Trophoblast cell (in vitro differentiated cells and primary cell): Measurements from ENCODE around the gene POLD2.

Source experiments
- DNase-seq, 2 donors: peaks; one replicate each; pipeline ENCODE4 v3.0.0-alpha.2; 2016
- H2AFZ ChIP-seq: 2 replicates; pipeline ENCODE4 v1.6.1; 2013; ENCODE audit warnings: low read length, moderate library complexity, mild to moderate bottlenecking; ENCODE audit not compliant: insufficient read depth, poor library complexity
- H2AK5ac ChIP-seq: 2 replicates; pipeline ENCODE4 v1.6.1; 2013; ENCODE audit warnings: mild to moderate bottlenecking, low read length
- H2BK120ac ChIP-seq: 2 replicates; pipeline ENCODE4 v1.6.1; 2013; ENCODE audit warnings: low read length, mild to moderate bottlenecking, moderate library complexity; ENCODE audit not compliant: insufficient read depth, poor library complexity
- H2BK12ac ChIP-seq: 2 replicates; pipeline ENCODE4 v1.6.1; 2013; ENCODE audit warnings: mild to moderate bottlenecking, low read length, moderate library complexity
- H2BK5ac ChIP-seq: 2 replicates; pipeline ENCODE4 v1.6.1; 2013; ENCODE audit warnings: low read length, low read depth, moderate library complexity, mild to moderate bottlenecking; ENCODE audit not compliant: poor library complexity
- H3K14ac ChIP-seq: 2 replicates; pipeline ENCODE4 v1.6.1; 2013; ENCODE audit warnings: mild to moderate bottlenecking, low read length
- H3K18ac ChIP-seq: 2 replicates; pipeline ENCODE4 v1.6.1; 2013; ENCODE audit warnings: mild to moderate bottlenecking, low read length
- H3K23ac ChIP-seq: 2 replicates; pipeline ENCODE4 v1.6.1; 2013; ENCODE audit warnings: low read length
- H3K27ac ChIP-seq: 2 replicates; pipeline ENCODE4 v1.5.1; 2013; ENCODE audit warnings: low read depth, mild to moderate bottlenecking, inconsistent platforms, low read length, moderate library complexity
- H3K27me3 ChIP-seq: 2 replicates; pipeline ENCODE4 v1.6.1; 2013; ENCODE audit warnings: inconsistent platforms, mild to moderate bottlenecking, low read length, moderate library complexity; ENCODE audit not compliant: insufficient read depth
- H3K36me3 ChIP-seq, 2 experiments: 1 replicate in 1 of 2; 2 replicates in 1 of 2; pipeline ENCODE4 v1.6.1; 2013; ENCODE audit warnings: low read length in 2 of 2, mild to moderate bottlenecking in 2 of 2, moderate library complexity in 1 of 2; ENCODE audit not compliant: insufficient read depth in 2 of 2, control insufficient read depth in 1 of 2
- H3K4ac ChIP-seq: 2 replicates; pipeline ENCODE4 v1.6.1; 2013; ENCODE audit warnings: low read depth, mild to moderate bottlenecking, low read length, moderate library complexity
- H3K4me1 ChIP-seq, 2 experiments: 1 replicate in 1 of 2; 2 replicates in 1 of 2; pipeline ENCODE4 v1.6.1; 2013; ENCODE audit warnings: low read length in 2 of 2, mild to moderate bottlenecking in 2 of 2, moderate library complexity in 1 of 2; ENCODE audit not compliant: insufficient read depth in 2 of 2, control insufficient read depth in 1 of 2
- H3K4me2 ChIP-seq: 2 replicates; pipeline ENCODE4 v1.6.1; 2013; ENCODE audit warnings: inconsistent platforms, mild to moderate bottlenecking, low read length, moderate library complexity
- H3K4me3 ChIP-seq: 2 replicates; pipeline ENCODE4 v1.5.1; 2013; ENCODE audit warnings: mild to moderate bottlenecking, low read depth, low read length, inconsistent platforms
- H3K79me1 ChIP-seq: one replicate; pipeline ENCODE4 v1.6.1; 2013; ENCODE audit warnings: low read length
- H3K79me2 ChIP-seq: 2 replicates; pipeline ENCODE4 v1.6.1; 2013; ENCODE audit warnings: low read length, mild to moderate bottlenecking; ENCODE audit not compliant: control insufficient read depth, insufficient read depth, poor library complexity
- H3K9ac ChIP-seq: 2 replicates; pipeline ENCODE4 v1.6.1; 2013; ENCODE audit warnings: mild to moderate bottlenecking, low read length
- H3K9me3 ChIP-seq: 2 replicates; pipeline ENCODE4 v1.6.1; 2013; ENCODE audit warnings: low read depth, mild to moderate bottlenecking, control low read depth, inconsistent platforms, low read length; ENCODE audit not compliant: insufficient read depth
- H4K12ac ChIP-seq: 2 replicates; pipeline ENCODE4 v1.6.1; 2013; ENCODE audit warnings: low read depth, mild to moderate bottlenecking, low read length, moderate library complexity
- H4K8ac ChIP-seq: 2 replicates; pipeline ENCODE4 v1.6.1; 2013; ENCODE audit warnings: low read depth, mild to moderate bottlenecking, low read length, moderate library complexity
- H4K91ac ChIP-seq: one replicate; pipeline ENCODE4 v1.6.1; 2013; ENCODE audit warnings: low read depth, mild to moderate bottlenecking, low read length, moderate library complexity
- WGBS: extraction: QIAGEN DNeasy Blood & Tissue Kit; methylation state at CpG from one replicate; pipeline ENCODE4 v1.1.7; 2013; ENCODE audit warnings: missing lambda C conversion rate; ENCODE audit not compliant: insufficient read length, insufficient coverage; ENCODE audit errors: extremely low coverage; 5-methylcytosine and 5-hydroxymethylcytosine counted together

POLD2 gene

DNA sequence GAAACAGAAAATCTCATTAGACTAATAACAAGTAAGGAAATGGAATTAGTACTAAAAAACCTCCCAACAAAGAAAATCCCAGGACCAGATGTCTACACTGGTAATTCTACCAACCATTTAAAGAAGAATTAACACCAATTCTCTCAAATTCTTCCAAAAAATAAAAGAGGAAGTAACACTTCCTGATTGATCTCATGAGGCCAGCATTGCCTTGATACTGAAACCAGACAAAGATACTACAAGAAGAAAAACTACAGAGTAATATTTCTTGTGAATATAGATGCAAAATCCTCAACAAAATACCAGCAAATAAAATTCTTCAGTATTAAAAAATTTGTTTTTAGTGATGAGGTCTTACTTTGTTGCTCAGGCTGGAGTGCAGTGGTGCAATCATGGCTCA lies 44.6 kb upstream of the POLD2 start:
- H2BK5ac ChIP-seq = no peak overlapping the region
- no peak overlapping the region for H4K91ac ChIP-seq
- peaks cover 2% of the 10 kb centered on the region for H3K9me3 ChIP-seq

GRCh38 chr7:44163591-44163990 lies 40.2 kb upstream of the POLD2 start:
- H3K9ac ChIP-seq = no peak overlapping the region
- H3K14ac ChIP-seq = no peak overlapping the region
- H2BK120ac ChIP-seq = no peak overlapping the region
- no peak overlapping the region for H3K23ac ChIP-seq
- H3K4me2 ChIP-seq = peak overlapping the region; percentile 51
- no peak overlapping the region for H4K12ac ChIP-seq
- no peak overlapping the region for H4K91ac ChIP-seq
- H3K4me1 ChIP-seq = peaks cover 10 to 15% of the 10 kb centered on the region in 2 experiments
- H3K36me3 ChIP-seq = no peaks in the 10 kb centered on the region
- H2BK12ac ChIP-seq = no peak overlapping the region
- peak overlapping the region; percentile 87 for H3K27ac ChIP-seq
- H3K9me3 ChIP-seq = peaks cover 4% of the 10 kb centered on the region
- H2BK5ac ChIP-seq = no peak overlapping the region
- no peak overlapping the region for H3K4ac ChIP-seq
- DNase-seq = peak; percentile 93 to 95
- no peaks in the 10 kb centered on the region for H3K27me3 ChIP-seq
- no peaks in the 10 kb centered on the region for H3K79me2 ChIP-seq
- no peak overlapping the region for H2AFZ ChIP-seq
- no peak overlapping the region for H4K8ac ChIP-seq
- no peak overlapping the region for H3K18ac ChIP-seq
- peaks cover 10% of the 10 kb centered on the region for H3K79me1 ChIP-seq
- H2AK5ac ChIP-seq = no peak overlapping the region
- no CpG with 5 or more reads among the region's 1 CpG for WGBS
- no peak overlapping the region for H3K4me3 ChIP-seq

More for the DNA sequence above, 44.6 kb upstream of the POLD2 start:
- Histone ChIP-seq H3K4me3 (no peak overlapping the region), H3K14ac (no peak overlapping the region), H3K23ac (no peak overlapping the region), H2AFZ (no peak overlapping the region), H3K79me1 (peaks cover 3% of the 10 kb centered on the region), H4K12ac (no peak overlapping the region), H2AK5ac (no peak overlapping the region), H3K79me2 (no peaks in the 10 kb centered on the region), H2BK120ac (no peak overlapping the region), H3K4ac (no peak overlapping the region), H3K4me2 (no peak overlapping the region), H3K18ac (no peak overlapping the region), H3K4me1 (peaks cover 3 to 8% of the 10 kb centered on the region in 2 experiments), H3K27me3 (no peaks in the 10 kb centered on the region), H3K27ac (no peak overlapping the region), H3K9ac (no peak overlapping the region), H3K36me3 (no peaks in the 10 kb centered on the region), H4K8ac (no peak overlapping the region), H2BK12ac (no peak overlapping the region)
- DNase-seq = no peak

GRCh38 chr7:44162785-44163395 lies 39.5 kb upstream of the POLD2 start:
- Histone ChIP-seq H3K4ac (no peak overlapping the region), H3K79me1 (peaks cover 10% of the 10 kb centered on the region), H2BK5ac (peak overlapping the region; percentile 47), H4K12ac (no peak overlapping the region), H3K9me3 (peaks cover 4% of the 10 kb centered on the region), H2BK12ac (no peak overlapping the region), H3K27me3 (no peaks in the 10 kb centered on the region), H3K14ac (peak overlapping the region; percentile 5), H3K9ac (no peak overlapping the region), H2AFZ (no peak overlapping the region), H3K27ac (peak overlapping the region; percentile 78), H2AK5ac (no peak overlapping the region), H3K4me1 (peaks cover 10 to 15% of the 10 kb centered on the region in 2 experiments), H3K23ac (no peak overlapping the region), H3K36me3 (no peaks in the 10 kb centered on the region), H4K8ac (no peak overlapping the region), H3K4me2 (no peak overlapping the region), H3K79me2 (no peaks in the 10 kb centered on the region), H3K4me3 (no peak overlapping the region), H4K91ac (no peak overlapping the region), H3K18ac (no peak overlapping the region), H2BK120ac (peak overlapping the region; percentile 0)
- DNase-seq = peak; percentile 87 to 97
- no CpG with 5 or more reads among the region's 1 CpG for WGBS

DNA sequence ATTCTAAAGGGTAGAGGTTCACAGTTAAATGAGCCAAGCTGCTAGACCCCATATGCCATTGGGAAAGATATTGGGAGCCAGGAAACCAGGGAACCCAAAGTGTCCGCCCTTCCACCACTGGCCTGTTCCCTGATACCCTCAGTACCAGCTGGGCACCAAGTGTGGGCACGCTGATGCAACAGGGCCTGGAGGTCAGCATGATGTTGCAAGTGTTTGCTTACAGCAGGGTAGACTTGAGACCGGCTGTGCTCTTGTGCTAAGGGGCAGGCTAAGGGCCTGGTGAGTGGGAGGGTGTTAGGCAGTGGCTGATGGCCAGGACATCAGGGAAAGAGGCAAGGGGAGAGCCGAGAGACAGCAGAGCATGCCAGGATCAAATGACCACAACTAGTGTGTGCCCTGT lies 38.8 kb upstream of the POLD2 start:
- DNase-seq = peak; percentile 9 to 22
- no peaks in the 10 kb centered on the region for H3K36me3 ChIP-seq
- no peak overlapping the region for H3K14ac ChIP-seq
- no peak overlapping the region for H3K23ac ChIP-seq
- no peak overlapping the region for H3K18ac ChIP-seq
- H3K79me2 ChIP-seq = no peaks in the 10 kb centered on the region
- peaks cover 4% of the 10 kb centered on the region for H3K9me3 ChIP-seq
- peak overlapping the region; percentile 0 for H2BK120ac ChIP-seq
- H4K8ac ChIP-seq = no peak overlapping the region
- peaks cover 10% of the 10 kb centered on the region for H3K79me1 ChIP-seq
- peak overlapping the region; percentile 27 for H2BK12ac ChIP-seq
- no peak overlapping the region for H3K4me2 ChIP-seq
- H2AFZ ChIP-seq = no peak overlapping the region
- peaks cover 10 to 15% of the 10 kb centered on the region in 2 experiments for H3K4me1 ChIP-seq
- no peak overlapping the region for H3K9ac ChIP-seq
- WGBS = no CpG with 5 or more reads among the region's 4 CpGs
- H4K12ac ChIP-seq = no peak overlapping the region
- no peak overlapping the region for H3K27ac ChIP-seq
- no peaks in the 10 kb centered on the region for H3K27me3 ChIP-seq
- no peak overlapping the region for H2BK5ac ChIP-seq
- no peak overlapping the region for H3K4ac ChIP-seq
- no peak overlapping the region for H4K91ac ChIP-seq
- peak overlapping the region; percentile 19 for H2AK5ac ChIP-seq
- H3K4me3 ChIP-seq = no peak overlapping the region
